ENCODE data around the gene LUM.

Gene LUM, protein sequence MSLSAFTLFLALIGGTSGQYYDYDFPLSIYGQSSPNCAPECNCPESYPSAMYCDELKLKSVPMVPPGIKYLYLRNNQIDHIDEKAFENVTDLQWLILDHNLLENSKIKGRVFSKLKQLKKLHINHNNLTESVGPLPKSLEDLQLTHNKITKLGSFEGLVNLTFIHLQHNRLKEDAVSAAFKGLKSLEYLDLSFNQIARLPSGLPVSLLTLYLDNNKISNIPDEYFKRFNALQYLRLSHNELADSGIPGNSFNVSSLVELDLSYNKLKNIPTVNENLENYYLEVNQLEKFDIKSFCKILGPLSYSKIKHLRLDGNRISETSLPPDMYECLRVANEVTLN

DNA sequence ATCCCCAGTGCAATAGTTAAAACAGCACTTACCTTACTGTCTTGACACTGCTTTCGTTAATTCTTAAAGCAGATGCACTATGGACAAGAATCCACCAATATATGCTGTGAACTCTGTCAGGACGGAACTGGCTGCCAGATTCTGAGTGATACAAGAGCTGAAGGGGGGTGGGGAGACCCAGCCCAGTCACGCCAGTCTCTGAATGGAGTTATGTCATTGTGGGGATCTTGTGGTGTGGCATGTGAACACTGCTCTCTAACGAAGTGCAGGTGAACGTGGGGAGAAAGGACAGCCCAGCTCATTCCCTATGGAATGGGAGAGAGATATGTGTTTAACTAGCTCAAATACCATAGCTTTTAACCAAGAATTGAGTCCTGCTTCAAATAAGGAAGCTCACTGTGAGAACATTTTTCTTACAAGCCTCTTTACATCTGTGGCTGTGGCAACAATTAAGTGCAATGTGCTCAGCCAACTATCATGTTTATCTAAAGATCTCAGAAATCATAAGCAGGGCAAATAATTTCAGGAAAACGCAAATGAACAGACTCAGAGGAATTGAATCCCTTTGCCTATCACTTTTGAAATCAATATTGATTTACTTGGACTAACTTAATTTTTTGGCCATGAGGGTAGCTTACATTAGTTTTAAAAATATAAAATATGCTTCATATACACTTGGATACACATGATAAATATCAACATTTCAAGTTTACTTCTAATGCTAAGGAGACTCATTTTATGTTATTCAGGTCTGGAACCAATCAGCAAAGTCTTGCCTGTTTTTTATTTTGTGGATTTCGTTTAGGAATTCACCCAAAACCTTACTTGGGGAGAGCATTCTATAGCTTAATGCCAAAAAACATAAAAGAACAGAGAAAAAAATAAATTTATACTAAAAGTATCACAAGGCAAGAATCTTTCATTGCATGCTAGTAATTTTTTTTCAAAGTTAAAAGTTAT, at the start of gene LUM:
TSS of gene LUM (minus strand) at position 129 of the 960 bp plus-strand sequence. CDS start 2,515 bp downstream, outside the sequence.
- no peak for DNase-seq

DNA sequence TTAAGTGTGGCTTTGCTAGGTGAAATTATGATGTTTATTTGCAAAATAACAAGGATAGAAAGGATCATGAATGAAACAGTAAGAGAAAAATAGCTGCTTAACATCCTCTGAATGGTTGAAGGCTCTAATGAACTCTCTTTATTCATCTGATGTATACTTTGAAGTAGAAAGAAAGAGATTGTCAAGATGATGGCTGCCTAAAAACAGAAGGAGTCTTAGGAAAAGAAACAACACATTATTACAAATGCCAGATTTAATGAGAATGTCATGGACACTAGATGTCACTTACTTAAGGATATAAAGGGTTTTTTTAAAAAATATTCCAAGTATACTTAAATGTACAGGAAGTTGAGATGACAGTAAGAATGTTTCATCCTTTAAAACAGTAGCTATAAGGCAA, 49.7 kb upstream of the LUM start:
- DNase-seq, result no peak

DNA sequence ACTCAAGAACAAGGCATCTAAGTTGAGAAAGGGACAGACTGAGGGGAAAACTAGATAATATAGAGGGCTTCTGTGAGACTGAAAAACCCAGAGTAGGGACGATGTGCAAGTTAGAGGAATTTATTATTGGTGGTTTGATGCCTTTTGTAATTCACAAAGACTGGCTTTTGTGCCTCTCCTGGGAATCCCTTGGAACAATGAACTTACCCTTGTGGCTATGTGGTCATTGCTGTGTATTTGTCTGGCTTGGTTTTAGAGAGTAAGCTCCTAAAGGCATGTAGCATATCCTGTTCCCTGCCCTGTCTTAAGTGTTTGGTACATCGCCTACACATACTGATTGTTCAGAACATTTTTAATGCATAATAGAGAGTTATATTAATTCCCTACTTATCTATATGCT, 44.7 kb upstream of the LUM start:
- DNase-seq, result no peak

DNA sequence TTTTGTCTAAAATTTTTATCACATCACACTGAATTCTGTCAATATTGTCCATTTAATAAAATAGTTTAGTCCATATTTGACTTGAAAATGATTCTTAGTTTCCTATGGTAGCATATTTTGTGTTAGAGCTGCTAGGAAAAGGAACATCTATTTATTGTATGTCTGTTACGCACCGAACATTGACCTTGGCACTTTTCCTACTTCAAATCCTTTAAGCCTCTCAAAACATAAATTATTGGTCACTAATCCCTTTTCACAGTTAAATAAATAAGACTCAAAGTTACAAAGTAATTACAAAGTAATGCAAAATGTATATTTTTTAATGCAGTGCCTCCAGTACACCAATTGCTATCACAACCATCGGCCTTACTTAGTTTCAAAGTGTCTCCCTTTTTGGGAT, 42.8 kb upstream of the LUM start:
- no peak for DNase-seq

DNA sequence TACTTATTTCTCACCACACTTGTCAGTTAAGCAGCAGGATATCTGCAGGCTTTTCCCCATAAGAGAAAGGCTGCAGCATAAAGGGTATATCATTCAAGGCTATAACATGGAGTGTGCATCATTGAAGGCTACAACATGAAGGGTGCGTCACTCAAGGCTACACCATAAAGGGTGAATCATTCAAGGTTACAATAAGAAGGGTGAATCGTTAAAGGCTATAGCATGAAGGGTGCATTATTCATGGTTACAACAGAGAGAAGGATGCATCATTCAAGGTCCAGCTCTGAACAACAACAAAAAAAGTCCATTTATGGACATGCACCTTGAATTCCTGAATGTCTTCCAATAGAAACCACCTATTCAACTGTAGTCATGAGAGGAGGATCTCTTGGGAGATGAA, 32.8 kb upstream of the LUM start:
- no peak for DNase-seq

DNA sequence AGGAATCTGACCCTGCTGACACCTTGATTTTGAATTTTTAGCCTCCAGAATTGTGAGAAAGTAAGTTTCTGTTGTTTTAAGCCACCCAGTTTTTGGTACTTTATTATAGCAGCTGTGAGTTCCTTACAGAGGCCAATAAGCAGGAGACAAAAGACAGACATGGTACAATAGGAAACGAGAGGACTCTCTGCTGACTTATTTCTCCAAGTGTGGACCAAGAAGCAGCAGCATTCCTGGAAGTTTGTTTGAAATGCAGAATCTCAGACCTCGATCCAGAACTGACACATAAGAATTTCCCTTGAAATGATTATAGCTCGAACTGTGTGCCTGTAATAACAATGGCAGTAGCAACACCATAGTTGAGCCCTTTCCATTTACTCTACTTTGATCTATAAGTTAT, 31.9 kb upstream of the LUM start:
- no peak for DNase-seq

DNA sequence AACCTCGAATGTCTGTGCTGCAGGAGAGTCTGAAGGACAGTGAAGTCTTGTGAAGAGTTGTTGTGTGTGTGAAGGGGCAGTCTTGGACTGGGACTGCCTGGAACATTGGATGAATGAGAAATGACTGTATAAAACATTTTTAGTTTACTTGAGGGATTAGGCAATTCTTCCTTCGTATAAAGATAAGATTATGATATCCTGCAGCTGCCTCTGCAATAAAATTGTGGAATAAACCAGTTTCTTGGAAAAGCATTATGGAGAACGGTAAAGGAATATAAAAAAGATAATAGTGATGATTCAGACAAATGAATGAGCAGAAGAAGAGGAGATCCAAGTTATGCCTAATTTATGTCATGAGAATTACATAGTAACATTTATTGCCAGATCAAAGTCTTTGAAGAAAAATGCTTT, 30.9 kb upstream of the LUM start:
- no peak for DNase-seq

DNA sequence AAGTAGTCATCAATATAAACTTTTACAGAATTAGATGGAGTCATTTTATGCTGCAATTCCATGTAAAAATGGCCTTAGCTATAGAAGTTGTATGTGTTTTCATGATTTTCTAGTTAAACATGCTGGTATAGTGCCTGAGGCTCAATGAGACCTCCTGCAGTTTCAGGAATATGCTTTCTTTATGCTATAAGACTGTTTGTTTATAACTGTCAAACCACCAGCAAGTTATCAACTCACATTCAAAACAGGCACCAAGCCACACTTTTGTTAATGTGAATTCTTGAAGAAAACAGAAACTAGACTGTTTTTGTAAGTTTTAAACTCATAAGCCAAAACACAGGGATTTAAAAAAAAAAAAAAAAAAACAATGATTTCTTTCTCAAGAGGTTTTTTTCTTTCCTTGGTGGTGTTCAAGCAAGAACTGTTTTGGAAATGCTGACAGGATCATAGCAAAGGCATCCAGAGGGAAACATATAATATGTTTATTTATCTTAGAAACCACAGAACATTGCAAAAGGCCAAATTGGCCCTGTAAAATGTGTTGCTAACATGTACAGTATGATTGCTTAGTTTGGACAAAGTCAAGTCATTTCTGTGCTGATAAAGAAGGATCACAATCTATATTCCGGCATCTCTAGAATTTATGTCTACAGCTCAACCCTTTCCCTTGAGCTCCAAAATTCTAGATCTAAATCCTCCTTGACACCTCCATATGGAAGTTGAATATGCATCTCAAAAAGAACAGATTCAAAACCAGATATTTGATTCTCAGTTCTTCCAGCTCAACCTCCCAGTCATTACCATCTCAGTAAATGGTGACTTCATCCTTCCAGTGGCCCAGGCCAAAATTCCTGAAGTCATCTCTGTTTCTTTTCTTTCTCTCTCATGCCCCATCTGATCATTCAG, 29.0 kb upstream of the LUM start:
- DNase-seq, result no peak

DNA sequence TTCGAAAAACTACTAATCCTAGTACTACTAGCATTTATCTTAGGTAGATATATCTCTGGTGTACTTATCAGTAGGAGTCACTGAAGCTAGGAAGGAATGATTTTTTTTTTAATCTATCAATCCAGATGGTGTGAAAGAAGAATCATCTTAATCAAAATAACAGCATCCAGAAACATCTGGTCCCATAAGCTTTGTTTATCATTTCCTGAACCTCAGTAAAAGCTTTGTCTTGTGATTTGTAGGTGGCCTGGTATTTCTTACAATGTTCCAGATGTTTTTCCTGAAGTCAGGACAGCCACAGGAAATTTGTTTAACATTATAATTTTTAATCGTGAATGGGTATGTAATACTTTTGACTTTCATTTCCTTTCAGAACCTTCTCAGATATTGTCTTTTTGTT, 28.0 kb upstream of the LUM start:
- DNase-seq, result no peak

DNA sequence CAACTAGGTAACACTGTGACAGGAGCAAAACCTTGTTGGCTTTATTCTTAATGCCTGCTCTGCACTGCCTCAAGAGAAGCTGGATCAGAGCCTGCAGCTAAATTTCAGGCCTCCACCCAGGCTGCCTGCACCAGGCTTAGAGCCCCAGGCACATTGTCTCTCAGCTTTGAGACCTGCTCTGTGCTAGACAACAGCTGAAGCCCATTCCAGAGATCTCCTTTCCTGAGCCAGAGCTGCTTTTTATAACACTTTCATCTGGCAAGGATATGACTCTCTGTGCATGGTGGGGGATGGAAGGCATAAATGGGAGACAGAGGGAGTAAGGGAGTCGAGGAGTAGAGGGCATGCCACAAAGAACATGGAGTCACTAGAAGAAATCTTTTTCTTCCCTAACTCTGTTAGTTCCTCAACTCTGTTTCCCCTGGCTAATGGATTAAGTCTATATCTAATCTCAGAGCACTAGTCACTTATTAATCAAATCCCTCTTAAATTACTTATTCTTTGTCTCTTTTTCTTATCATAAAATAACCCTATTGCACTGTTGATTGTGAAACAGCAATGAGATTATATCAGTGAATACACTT, 27.1 kb upstream of the LUM start:
- DNase-seq, result no peak

DNA sequence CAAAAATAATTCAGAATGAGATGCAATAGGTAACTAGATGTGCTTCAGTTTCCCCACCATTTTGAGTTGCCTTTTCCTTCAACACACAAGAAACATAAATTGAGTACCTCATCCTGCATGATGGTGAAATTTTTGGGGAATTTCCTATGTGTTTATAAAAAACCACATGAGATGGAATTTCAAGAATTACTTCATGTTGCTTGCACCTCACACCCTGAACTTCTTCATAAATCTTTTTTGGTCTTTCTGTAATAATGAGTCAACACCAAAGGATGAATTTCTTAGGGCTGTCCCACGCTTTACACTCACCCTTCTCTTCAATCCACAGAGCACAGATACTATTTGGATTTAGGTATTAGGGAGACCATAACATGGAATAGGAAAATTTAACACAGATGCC, 22.6 kb upstream of the LUM start:
- DNase-seq, result no peak

DNA sequence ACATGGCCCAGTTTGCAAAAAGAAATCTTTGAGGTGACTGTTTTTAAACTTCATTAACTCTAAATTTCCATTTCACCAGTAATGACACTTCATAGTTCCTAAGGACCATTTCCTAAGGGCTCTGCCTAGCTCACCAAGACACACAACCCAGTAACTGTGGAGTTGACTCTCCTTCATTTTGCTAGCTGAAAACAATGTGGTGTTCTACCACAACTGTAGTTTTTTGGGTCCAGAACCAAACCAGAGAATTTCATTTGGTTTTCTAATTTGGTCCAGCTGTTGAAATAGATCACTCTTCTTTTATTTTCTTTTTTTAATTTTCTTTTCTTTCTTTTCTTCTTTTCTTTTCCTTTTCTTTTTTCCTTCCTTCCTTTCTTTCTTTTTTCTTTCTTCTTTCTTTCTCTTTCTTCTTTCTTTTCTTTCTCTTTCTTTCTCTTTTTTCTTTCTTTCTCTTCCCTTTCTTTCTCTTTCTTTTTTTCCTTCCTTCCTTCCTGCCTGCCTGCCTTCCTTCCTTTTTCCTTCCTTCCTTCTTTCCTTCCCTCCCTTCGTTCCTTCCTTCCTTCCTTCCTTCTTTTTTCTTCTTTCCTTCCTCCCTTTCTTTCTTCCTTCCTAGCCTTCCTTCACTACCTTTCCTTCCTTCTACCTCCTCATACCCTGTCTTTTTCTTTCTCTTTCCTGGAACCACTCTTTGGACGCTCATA, 18.5 kb upstream of the LUM start:
- no peak for DNase-seq

DNA sequence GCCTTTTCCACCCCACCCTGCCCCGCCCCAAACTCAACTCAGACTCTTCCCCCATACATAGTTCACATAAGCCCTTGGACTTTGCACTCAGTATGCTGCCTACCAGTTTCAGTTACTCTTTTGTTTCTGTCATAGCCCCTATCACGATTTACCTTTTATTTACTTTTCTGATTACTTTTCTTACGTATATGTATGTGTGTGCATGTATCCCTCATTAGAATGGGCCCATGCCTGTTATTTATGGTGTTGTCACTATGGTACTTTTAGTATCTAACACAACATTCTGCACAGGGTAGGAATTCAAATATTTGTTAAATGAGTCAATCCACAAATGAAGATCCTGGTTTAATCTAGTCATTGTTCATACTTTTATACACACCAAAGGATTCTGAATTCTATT, 16.5 kb upstream of the LUM start:
- no peak for DNase-seq

DNA sequence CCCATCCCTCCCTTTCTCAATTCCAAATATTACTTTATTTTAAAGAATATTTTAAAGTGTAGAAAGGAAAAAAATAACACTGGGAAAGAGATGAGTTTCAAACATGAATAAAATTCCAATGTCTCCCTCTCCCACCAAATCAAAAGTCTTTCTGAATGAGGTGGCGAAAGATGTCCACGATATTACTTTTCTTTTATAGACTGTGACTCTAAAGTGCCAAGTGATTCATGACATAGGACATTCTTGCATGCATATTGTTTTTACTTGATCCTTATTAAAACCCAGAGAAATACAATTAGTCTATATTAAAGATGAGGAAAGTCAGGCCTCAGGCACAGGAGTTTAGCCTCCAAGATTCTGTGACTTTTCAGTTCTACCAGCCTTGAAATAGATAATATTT, 16.0 kb upstream of the LUM start:
- no peak for DNase-seq

DNA sequence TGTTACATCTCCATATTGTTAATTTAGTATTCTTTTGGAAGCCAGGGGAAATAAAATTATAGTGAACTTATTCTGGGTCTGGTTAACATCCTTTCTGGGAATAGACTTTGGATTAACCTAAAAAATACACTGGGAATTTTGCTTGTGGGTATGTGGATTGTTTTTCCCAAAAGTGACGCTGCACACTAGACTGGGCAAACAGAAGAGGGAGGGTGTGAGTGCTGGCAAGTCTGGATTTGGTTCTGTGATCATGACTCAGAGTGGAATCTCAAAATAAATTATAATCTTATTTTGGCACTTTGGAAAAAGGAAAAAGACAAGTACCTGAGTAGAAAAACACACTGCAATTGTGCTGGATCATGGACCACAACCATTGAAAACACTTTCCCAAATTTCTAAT, 15.2 kb upstream of the LUM start:
- no peak for DNase-seq

DNA sequence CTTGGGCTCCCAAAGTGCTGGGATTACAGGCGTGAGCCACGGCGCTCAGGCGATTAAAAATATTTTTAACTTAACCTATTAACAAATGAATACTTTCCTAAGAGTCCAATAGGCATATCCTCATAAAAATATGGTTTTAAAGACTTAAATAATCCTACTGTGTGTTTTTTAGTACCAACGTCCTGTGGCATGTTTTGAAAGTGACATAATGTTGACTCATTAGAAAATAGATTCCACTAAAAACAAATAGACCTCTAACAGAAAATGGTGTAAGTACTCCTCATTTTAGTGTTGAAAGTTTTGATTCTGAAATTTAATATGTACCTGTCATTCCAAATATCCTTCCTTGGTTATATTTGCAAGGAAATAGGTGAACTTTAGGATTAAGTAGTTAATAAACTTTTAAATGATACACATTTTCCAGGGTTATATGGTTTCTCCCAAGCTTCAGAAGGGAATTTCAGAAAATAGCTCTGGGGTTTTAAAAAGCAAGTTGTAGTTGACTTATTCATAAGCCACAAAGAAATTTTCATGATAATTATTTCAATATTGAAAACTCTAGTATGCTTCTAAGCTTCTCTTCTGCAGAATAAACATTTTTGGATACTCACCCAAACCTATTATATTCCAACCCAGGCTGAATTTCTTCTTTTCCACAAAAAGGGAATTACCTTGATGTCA, 12.1 kb upstream of the LUM start:
- no peak for DNase-seq

DNA sequence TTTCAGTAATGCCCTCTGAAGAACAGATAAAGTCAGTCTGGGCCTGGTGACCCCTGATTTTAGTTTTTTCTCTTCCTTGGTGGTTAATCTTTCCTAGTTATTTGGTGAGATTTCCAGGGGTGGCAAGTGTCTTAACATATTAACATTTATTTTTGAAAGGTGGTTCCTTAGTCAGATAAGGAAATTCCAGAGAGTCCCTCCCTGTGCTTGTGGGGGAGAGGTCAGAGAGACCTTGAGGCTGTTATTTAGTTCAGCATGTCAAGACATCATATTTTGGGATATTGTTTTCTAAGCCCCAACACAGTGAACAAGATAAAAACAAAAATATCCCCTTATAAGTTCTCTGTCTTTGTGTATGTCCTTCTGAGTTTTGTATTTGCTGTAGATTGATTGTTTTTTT, 9.5 kb upstream of the LUM start:
- no peak for DNase-seq

DNA sequence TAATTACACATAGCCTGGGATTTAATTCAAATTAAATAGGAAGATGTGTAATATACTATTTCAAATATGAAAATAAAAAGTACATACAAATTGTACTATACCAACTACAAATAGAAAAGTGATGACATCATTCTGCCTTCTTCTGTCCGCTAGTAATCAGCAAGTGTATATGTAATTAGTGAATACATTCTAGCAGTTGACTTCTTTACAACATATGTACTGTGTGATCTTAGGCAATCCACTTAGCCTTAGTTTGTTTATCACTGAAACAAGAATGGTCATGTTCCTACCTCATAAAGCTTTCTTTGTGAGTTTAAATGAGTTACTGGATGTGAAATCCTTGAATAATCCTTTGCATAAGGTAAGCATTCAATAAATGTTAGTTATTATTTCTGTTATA, 7.8 kb upstream of the LUM start:
- no peak for DNase-seq

DNA sequence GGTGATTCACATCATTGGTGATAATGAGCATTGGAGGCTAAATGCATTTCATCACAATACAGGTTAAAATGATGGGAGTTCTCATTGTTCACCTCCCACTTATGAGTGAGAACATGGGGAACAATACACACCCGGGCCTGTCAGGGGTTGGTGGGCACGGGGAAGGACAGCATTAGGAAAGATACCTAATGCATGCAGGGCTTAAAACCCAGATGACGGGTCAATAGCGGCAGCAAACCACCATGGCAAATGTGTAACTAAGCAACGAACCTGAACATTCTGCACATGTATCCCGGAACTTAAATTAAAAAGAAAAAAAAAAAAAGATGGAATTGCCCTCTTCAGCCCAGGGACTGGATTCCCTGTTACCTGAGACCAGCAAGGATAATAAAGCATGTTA, 2.3 kb upstream of the LUM start:
- DNase-seq, result no peak

DNA sequence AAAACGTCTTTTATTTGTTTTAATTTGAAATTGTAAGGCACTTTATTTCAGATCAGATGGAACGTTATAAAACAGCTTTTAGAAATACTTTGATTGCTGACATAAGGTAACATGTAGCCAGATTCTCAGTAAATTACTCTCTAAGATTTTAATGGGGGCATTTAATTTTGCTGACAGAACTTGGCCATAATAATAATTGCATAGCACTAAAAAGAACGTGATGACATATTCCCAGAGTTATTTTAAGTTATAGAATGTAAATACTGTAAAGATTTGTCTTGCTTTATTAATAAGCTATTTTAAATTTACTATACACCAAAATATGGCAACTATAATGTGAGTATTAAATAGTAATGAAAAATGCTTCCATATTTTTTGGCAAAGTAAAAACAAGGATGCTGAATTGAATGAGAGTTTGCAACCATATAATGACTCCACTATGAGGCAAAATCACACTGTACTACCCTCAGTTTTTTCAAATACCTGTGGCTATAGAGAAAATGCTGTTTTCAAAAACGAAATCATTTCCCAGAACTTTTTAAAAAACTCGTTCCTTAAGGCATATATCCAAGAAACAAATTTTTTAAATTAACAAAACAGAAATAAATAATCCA, 876 bp downstream of the LUM start:
- DNase-seq, result no peak
